ENCODE data around the gene C1QTNF12.

Gene C1QTNF12

DNA sequence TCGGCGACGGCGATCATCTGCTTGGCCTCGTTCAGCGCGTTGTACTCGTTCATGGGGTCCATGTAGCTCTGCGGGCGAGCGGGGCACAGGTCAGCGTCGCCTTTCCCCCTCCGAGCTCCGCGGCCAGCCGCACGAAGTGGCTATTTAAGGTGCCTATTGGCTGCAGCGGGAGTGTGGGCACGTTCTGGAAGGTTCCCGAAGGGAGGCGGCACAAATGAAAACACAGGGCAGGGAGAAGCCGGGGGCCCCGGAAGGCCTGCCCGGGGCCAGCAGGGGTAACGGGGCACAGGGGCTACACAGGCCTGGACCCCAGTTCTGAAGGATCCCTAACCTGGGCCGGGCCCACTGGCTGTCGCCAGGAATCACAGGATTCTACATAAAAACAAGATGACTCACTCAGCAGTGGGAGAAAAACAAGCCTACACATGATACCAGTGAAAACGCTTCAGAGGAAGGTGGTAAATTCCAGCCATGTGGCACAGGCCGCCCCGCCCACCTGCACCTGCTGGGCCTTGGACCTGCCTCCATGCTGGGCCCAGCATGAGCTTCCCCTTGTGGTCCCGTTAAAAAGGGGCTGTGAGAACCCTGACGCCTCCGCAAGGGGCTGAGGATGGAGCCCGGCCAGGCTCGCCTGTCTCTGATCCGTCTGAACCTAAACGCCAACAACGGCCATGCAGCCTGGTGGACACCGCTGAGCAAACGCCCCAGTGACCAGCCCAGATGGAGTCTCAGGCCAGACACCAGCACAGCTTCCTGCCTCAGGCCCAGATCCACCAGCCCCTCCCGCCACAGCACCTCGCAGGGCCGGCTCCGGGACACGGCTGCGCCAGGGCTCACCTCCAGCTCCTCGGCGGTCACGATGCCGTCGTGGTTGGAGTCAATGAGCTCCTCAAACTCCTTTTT, 28.6 kb downstream of the C1QTNF12 start:
- POLR2A ChIA-PET = no interaction called here
- CTCF ChIA-PET = interaction anchor here (0.7 kb wide), 1 partner anchor 96 kb away, joined by 3 read pairs; no protein-coding TSS in a partner anchor
- no peak for DNase-seq (ENCODE audit: extremely low spot score)
- TF ChIP-seq, protein P1, sequence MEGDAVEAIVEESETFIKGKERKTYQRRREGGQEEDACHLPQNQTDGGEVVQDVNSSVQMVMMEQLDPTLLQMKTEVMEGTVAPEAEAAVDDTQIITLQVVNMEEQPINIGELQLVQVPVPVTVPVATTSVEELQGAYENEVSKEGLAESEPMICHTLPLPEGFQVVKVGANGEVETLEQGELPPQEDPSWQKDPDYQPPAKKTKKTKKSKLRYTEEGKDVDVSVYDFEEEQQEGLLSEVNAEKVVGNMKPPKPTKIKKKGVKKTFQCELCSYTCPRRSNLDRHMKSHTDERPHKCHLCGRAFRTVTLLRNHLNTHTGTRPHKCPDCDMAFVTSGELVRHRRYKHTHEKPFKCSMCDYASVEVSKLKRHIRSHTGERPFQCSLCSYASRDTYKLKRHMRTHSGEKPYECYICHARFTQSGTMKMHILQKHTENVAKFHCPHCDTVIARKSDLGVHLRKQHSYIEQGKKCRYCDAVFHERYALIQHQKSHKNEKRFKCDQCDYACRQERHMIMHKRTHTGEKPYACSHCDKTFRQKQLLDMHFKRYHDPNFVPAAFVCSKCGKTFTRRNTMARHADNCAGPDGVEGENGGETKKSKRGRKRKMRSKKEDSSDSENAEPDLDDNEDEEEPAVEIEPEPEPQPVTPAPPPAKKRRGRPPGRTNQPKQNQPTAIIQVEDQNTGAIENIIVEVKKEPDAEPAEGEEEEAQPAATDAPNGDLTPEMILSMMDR (IDR thresholded peaks at IDR 0.05; ENCODE audit: control extremely low read depth, extremely low read depth, low read depth, missing control alignments) = no peak

DNA sequence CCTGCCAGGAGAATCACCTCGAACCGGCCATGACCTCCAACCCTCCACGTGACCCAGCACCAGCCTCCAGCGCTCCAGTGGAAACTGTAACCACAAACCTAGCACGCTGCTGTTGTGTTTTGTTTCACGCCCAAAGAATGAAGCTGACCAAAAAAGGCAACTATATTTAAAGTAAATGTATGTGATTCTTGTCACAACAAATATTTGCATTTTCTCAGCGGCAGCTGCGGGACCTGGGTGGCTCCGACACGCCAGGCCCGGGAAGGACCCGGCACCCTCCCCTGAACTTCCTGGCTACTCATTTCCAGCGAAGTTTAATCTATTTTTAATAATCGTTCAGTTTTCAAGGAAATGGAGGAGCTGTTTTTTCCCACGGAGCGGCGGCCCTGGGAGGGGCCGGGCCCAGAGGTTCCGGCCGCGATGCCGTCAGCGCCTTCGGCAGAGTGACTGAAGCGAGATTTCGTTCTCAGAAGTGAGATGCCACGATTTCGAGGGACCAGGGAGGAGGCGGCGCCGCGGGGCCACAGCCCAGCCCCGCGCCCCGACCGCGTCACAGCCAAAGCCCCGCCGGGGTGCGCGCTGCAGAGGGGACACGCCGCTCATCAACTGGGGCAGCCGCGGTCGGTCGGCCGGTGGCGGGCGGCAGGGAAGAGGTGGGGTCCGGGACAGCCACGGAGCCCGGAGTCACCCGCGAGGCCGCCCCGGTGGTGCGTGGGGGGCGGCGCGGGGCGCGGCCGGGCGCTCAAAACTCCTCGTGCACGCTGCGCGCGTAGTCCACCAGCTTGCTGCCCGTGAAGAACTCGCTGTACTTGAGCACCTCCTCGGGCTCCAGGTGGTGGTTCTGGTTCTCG, 29.5 kb downstream of the C1QTNF12 start:
- DNase-seq (ENCODE audit: extremely low spot score) = no peak
- TF ChIP-seq, protein P1 (IDR thresholded peaks at IDR 0.05; ENCODE audit: control extremely low read depth, extremely low read depth, low read depth, missing control alignments) = no peak
- POLR2A ChIA-PET = no interaction called here
- CTCF ChIA-PET = interaction anchor here (1.2 kb wide), 1 partner anchor 46 kb away, joined by 3 read pairs; no protein-coding TSS in a partner anchor

DNA sequence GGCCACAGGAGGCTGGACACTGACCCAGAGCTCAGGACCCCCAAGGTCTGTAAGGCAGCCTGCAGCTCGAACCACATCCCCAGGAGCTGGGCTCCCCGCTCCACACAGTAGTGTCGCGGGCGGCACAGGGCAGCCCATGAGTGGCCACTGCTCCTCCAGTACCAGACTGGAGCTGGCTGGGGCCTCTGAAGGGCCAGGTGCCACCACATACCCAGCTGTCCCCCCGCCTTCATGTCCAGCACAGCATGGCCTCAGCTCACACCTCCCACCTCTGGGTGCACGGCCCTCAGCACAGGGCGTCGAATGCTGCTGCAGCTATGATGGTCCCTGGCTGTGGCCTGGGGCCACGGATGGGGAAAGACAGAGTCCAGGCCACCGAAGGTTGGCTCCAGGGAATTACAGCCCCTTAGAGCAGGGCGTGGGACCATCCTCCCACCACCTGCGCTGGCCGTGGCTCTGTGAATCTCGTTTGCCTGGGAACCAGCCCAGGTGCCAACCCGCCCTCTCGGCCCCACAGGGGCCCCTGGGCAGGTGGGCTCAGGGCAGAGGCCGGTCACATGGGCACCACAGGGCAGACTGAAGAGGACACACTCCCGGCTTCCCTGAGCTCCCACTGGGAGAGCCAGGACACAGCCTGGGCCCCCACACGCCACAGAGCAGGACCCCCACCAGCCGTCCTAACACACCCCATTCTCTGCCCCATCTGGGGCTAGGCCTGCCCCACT, 30.5 kb downstream of the C1QTNF12 start:
- CTCF ChIA-PET = interaction anchor here (1.0 to 1.5 kb wide), 6 partner anchors 9 to 183 kb away, joined by 3 to 6 read pairs (median 3); no protein-coding TSS in a partner anchor
- POLR2A ChIA-PET = no interaction called here
- DNase-seq (ENCODE audit: extremely low spot score) = no peak
- TF ChIP-seq, protein P1 (IDR thresholded peaks at IDR 0.05; ENCODE audit: control extremely low read depth, extremely low read depth, low read depth, missing control alignments) = no peak

DNA sequence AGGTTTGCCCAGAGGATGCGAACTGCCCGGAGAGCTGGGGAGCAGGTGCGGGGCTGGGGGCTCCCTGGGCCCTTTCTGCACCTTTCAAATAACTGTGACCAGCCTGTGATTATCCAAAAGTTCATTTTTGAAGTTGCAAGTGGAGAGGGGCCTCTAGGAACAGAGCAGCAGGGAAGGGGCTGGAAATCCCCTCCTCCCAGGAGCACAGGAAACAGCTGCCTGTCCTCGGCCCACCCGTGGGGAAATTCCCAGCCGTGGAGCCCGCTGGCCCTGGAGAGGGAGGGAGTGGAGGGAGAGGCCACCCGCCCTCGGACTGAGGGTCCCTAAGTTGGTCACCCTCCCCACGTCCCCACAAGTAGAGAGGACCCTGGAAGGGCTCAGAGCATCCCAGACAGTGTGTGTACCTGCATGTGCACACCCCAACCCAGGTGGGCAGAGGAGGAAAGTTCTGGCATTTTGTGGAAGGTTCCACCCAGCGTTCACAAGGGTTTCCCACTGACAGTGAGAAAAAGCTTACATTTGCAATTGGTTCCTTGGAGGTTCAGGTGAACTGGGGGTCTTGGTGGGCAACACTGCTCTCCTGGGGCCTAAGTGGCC, 31.3 kb downstream of the C1QTNF12 start:
- TF ChIP-seq, protein P1 (IDR thresholded peaks at IDR 0.05; ENCODE audit: control extremely low read depth, extremely low read depth, low read depth, missing control alignments) = no peak
- ChIA-PET CTCF (interaction anchor here (1.0 to 1.5 kb wide), 6 partner anchors 8 to 182 kb away, joined by 3 to 6 read pairs (median 3); no protein-coding TSS in a partner anchor), POLR2A (no interaction called here)
- no peak for DNase-seq (ENCODE audit: extremely low spot score)

DNA sequence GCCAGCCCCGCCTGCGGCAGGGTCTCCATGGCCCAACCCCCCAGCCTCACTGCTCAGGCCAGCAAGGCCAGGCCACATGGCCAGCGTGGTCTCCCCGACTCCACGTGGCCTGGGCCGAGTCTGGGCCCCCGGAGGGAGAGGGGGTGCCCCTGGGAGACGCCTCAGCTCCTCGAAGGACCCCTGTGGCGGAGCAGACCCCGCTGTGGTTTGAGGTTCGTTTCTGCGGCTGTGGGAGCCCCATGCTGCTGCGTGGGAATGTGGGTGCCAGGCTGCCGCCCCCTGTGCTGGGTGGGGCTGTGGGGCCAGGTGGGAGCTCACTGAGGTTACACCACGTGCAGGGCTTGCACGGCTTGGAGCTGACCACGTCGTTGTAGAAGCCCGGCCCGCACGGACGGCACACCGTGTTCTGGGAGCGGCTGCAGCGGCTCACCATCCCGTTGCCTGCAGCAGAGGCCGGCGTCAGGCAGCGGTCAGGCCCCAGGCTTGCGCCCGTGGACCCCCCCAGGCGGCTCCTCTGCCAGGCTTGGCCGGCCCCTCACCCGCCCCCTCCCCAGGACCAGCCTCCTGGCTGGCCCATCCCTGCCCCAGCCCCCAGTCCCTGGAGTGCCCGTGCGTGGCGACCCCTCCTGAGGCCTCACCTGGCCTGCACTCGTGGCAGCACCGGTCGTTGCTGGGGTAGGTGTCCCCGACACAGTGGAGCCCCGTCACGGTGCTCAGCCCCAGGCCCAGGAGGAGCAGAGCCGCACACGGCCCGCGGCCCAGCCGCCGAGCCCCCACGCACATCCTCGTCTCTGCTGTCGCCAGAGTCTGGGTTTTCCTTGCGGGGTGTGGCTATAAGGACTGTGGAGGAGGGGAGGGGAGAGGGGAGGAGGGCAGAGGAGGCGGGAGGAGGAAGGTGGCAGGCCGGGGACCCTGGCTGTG, 32.9 kb downstream of the C1QTNF12 start, which contains the start of gene TNFRSF4:
Gene TNFRSF4 (minus strand): TSS at position 809 of the 921 bp plus-strand sequence. CDS start 26 bp downstream, at position 783.
- TF ChIP-seq, protein P1 (IDR thresholded peaks at IDR 0.05; ENCODE audit: control extremely low read depth, extremely low read depth, low read depth, missing control alignments) = no peak

More for the DNA sequence above, 32.9 kb downstream of the C1QTNF12 start, which contains the start of gene TNFRSF4:
- POLR2A ChIA-PET = interaction anchor here (0.5 kb wide), 1 partner anchor 28 kb away, joined by 6 read pairs; no protein-coding TSS in a partner anchor
- CTCF ChIA-PET = interaction anchor here (0.9 to 1.4 kb wide), 2 partner anchors 16 to 150 kb away, joined by 3 to 5 read pairs; no protein-coding TSS in a partner anchor
- no peak for DNase-seq (ENCODE audit: extremely low spot score)

Data from GM10248 (cell line).